NCI-H748 treated with DMSO at 0.1 percent for 48 hours (cell line): Measurements from ENCODE around the gene SF3B3.

ENCODE experiments used
- DNase-seq: peaks from one replicate; lab custom pipeline; 2025; lab: John Stamatoyannopoulos, UW

The SF3B3 gene

DNA sequence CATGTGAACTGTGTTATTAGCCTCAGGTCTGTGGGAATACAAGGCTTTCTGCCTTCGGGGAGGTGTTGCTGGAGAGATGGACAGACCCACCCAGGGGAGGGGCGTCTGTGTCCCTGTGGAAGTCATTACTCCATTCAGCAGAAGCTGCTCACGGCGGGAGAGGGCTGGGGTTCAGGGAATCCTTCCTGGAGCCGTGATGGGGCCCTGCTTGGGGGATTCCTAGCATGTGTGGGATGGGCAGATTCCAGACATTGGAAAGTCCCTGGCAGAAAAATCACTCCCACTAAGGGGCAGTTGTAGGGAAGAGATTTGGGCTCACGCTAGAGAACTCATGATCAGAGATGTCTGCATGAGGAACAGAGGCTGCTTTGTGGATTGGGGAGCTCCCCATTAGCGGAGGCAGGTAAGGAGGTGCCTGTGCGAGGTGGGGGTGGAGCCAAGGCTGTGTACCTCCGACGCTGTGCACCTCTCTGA lies 66.4 kb downstream of the SF3B3 start:
- DNase-seq: no peak

DNA sequence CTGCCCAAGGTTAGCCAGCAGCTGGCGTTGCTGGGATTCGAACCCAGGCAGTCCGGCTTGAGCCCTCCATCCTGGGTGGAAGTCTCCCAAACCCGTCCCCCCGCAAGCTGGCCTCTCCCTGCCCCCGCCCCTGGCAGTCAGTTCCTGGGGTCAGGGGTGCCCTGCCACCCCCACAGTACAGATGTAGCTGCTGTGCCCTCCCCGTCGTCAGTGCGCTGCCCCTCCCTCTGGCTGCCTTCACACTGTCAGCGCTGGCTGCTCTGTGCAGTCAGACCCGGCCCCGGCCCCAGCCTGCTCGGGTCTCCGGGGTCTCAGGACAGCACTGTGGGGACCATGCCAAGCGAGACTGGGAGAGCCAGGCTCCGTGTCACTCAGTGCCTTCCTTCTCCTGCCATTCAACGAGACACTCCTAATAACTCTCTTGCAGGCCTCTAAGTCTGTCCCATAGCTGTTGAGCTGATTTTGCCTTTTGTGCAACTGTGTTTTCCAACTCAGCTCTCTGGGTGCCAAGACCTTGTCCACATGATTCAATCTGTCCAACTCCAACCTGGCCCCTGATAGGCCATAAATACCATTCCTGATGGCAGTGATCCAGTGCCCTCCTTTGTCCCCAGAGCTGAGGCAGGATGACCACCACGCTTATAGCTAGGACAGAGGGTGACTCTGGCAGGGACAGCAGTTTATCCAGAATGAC lies 67.3 kb downstream of the SF3B3 start:
- no peak for DNase-seq

- DNase-seq: no peak
Observed at GRCh38 chr16:70591615-70592014, 68.0 kb downstream of the SF3B3 start.

- DNase-seq: no peak
Observed at GRCh38 chr16:70592106-70592571, 68.5 kb downstream of the SF3B3 start.

- DNase-seq: no peak
Observed at GRCh38 chr16:70593544-70593943, 69.9 kb downstream of the SF3B3 start.

DNA sequence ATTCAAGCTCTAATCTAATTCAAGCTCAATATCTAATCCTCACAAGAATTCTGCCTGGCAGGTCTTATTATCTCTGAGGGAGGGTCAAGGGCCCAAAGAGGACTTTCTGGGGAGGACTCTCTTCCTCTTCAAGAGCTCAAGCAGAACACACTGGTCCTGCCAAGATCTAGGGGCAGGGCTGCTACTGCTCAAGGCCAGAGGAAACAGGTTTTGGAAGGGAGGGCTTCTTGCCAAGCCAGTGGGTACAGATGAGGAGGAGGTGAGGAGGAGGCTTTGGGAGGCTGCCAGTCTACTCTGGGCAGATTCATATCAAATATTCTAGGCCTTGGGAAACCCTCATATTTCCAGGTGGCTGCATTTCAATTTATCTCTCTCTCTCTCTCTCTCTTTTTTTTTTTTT lies 71.0 kb downstream of the SF3B3 start:
- DNase-seq: no peak

- no peak for DNase-seq
Observed at GRCh38 chr16:70597135-70597835, 73.7 kb downstream of the SF3B3 start.

DNA sequence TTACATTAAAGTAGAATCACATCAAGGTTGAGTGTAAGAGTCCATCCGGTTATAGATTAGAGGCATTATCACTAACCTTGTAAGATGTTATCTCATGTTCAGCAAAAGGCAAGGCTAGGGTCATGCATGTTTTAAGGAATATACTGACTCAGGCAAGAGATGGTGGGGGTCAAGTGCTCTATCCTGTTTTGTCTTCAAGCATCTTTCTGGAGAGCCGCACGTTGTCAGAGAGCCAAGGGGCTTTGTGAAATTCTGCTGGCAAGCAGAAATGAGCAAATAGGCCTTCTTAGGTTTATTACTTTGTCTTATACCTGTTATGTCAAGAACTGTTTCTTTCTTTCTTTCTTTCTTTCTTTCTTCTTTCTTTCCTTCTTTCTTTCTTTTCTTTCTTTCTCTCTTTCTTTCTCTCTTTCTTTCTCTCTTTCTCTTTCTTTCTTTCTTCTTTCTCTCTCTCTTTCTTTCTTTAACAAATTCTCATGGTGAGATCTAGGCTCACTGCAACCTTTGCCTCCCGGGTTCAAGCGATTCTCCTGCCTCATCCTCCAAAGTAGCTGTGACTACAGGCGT lies 75.4 kb downstream of the SF3B3 start:
- DNase-seq: no peak

DNA sequence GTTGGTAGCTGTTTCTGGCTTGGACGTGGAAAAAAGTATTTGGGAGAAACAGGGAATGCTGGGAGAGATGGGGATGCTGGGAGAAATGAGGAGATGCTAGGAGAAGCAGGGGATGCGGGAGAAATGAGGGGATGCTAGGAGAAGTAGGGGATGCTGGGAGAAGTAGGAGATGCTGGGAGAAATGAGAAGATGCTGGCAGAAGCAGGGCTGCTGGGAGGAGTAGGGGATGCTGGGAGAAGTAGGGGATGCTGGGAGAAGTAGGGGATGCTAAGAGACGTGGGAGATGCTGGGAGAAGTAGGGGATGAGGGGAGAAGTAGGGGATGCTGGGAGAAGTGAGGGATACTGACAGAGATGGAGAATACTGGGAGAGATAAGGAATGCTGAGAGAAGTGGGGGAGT lies 77.1 kb downstream of the SF3B3 start:
- DNase-seq: no peak

GRCh38 chr16:70601576-70602575 lies 78.3 kb downstream of the SF3B3 start:
- DNase-seq: no peak

- no peak for DNase-seq
Observed at GRCh38 chr16:70602831-70603230, 79.2 kb downstream of the SF3B3 start.

DNA sequence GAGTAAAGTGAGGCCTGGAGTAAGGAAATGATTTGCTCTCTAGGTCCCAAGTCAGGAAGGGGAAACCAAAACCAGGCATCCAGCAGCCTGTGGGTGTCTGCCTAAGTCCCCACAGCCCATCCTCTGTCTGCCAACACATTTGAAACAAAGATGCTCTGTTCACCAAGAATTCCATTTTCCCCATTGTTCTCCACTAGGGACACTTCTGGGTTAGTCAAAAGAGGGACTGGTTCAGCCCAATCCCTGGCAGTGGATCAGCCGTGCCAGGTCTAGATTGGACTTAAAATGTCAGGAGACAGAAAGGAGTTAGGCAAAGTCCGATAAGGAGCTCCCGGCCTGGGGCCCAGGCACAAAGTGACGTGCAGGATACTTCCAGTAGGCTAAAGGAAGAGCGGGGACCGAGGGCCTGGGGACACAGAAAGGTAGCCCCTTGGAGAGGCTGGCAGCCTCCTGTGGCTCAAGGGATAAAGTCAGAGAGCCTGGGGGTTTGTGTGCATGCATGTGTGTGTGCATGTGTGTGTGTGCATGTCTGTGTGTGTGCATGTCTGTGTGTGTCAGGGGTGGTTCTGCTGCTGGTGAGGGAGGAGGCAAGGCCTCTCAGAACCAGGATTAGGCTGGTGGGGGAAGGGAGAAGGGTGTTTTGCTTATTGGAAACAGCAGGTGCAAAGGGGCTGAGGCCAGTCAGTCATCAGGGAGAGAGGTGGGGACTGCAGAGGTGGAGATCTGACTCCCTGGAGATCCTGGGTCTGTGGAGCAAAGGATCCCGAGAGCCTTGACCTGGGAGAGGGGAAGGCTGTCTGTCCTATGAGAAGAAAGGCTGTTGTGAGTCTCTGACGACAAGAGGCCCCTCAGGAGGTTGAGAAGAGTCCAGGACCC lies 81.0 kb downstream of the SF3B3 start:
- no peak for DNase-seq

- DNase-seq: no peak
Observed at GRCh38 chr16:70605283-70605657, 81.7 kb downstream of the SF3B3 start.

- DNase-seq: no peak
Observed at GRCh38 chr16:70608521-70608920, 84.9 kb downstream of the SF3B3 start.

DNA sequence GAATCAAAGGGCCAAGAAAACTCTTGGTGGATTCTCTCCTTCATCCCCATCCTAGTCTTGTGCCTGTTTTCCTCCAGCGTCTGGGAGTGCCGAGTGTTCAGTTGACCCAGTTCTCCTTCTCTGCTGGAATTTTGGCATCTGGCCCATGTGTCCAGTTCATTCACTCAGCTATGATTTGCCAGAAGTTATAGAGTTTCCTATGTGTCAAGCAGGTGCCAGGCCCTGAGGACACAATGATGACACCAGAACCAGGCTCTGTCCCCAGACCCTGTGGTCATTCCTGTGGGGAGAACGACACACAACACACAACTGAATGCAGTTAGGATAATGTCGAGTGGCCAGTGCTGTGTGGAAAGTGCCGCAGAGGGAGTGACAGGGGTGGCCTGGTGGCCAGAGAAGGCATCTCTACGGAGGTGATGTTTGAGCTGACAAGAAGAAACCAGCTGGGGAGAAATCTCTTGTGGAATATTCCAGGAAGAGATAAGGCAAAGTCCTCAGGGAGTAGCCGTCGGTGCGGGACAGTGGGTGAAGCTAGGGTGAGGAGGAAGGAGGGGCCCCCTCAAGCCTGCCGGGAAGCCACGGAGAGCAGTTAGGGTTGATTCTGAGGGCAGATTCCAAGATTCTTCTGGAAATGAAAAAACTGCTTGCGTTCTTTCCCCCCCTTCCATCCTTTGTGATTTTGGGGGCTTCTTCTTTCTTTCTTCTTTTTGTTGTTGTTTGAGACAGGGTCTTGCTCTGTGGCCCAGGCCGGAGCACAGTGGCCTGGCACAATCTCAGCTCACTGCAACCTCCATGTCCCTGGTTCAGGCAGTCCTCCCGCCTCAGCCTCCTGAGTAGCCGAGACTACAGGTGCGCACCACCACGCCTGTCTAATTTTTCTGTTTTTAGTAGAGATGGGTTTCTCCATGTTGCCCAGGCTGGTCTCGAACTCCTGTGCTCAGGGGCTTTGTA lies 86.9 kb downstream of the SF3B3 start:
- DNase-seq: no peak

- DNase-seq: no peak
Observed at GRCh38 chr16:70611224-70611598, 87.6 kb downstream of the SF3B3 start.

- no peak for DNase-seq
Observed at GRCh38 chr16:70611785-70612303, 88.2 kb downstream of the SF3B3 start.

- DNase-seq: no peak
Observed at GRCh38 chr16:70612931-70613330, 89.3 kb downstream of the SF3B3 start.

GRCh38 chr16:70614208-70614951 lies 90.8 kb downstream of the SF3B3 start:
- no peak for DNase-seq
